Kidney (tissue), 14 donors: ENCODE data around the gene CEP120. TPM values are rescaled to one million over a fixed set of nuclear protein-coding genes. Genes with fewer than 3 reads are reported as not detected.
"Not testable (repeated sequence)": the region's sequence is repeated elsewhere in the genome, so short reads cannot be mapped to it uniquely, and the experiment has no call there.

ENCODE experiments used
- DNase-seq, 5 donors: peaks; one replicate each; pipeline ENCODE4 v3.0.0-alpha.2; 2013 to 2020
- FAIRE-seq: peaks from 2 replicates; lab custom pipeline; 2012; peaks lifted over from hg19 to GRCh38; lab: Jason Lieb, UNC
- H3K27ac ChIP-seq, 2 donors: one replicate each; pipeline ENCODE4 v1.7.0; 2013; ENCODE audit warnings: low read depth in 2 of 2, low read length in 2 of 2, inconsistent platforms in 1 of 2
- H3K27me3 ChIP-seq: one replicate; pipeline ENCODE4 v1.7.1; 2013; ENCODE audit warnings: low read length, inconsistent platforms; ENCODE audit not compliant: control insufficient read depth, insufficient read depth
- H3K36me3 ChIP-seq, 3 donors: one replicate each; pipeline versions ENCODE4 v1.7.0 to v1.7.1; 2013; ENCODE audit warnings: low read length in 3 of 3, control low read depth in 1 of 3, inconsistent platforms in 1 of 3; ENCODE audit not compliant: insufficient read depth in 3 of 3, control insufficient read depth in 2 of 3
- H3K4me1 ChIP-seq, 3 donors: one replicate each; pipeline versions ENCODE4 v1.7.0 to v1.7.1; 2013; ENCODE audit warnings: low read length in 3 of 3, inconsistent platforms in 1 of 3, low read depth in 1 of 3; ENCODE audit not compliant: control insufficient read depth in 2 of 3, insufficient read depth in 2 of 3
- H3K4me3 ChIP-seq, 3 donors: one replicate each; pipeline versions ENCODE4 v1.7.0 to v1.8.1; 2013; ENCODE audit warnings: low read length in 3 of 3, control low read depth in 1 of 3, inconsistent platforms in 1 of 3
- H3K9ac ChIP-seq, 3 donors: one replicate each; pipeline versions ENCODE4 v1.7.0 to v1.7.1; 2013; ENCODE audit warnings: low read length in 3 of 3, control low read depth in 1 of 3, inconsistent platforms in 1 of 3
- H3K9me3 ChIP-seq, 3 donors: one replicate each; pipeline versions ENCODE4 v1.7.0 to v1.7.1; 2013; ENCODE audit warnings: low read length in 3 of 3, control low read depth in 1 of 3, inconsistent platforms in 1 of 3; ENCODE audit not compliant: control insufficient read depth in 2 of 3, insufficient read depth in 1 of 3
- intact Hi-C: fragments of 100-400 bp; cut with DNase I; formaldehyde crosslinking; loops from one replicate; pipeline ENCODE4 v1.11.1; 2022
- polyA plus RNA-seq: library from polyadenylated mRNA; stranded (reverse); fragments of 350-450 nt; fragmentation: Illumina TruSeq; extraction: RNeasy Lipid Tissue Mini Kit (QIAGEN cat#74804); gene quantifications from one replicate; pipeline ENCODE4 v1.2.3, GENCODE V29; 2014; ENCODE audit warnings: low read depth, low replicate concordance; ENCODE audit not compliant: insufficient read depth
- total RNA-seq: library from RNA; stranded (reverse); fragmentation: NEBNext Ultra II Directional; extraction: Animal tissue kit (Norgen Biotek cat#: 25700); gene quantifications from one replicate; pipeline ENCODE4 v1.2.1, GENCODE V29; 2021
- TF ChIP-seq, protein P1 (sequence below): IDR thresholded peaks from 3 replicates; pipeline ENCODE4 v1.5.1; 2012; ENCODE audit warnings: mild to moderate bottlenecking, moderate library complexity, borderline replicate concordance; ENCODE audit not compliant: insufficient read depth; ENCODE audit errors: extremely low read depth
- donor health status: control.
- donor health status: control.
- donor health status: control.
- donor health status: control.
- donor health status: control.
- donor health status: DM: yes; HTN: yes; CAD: no.
- donor health status: Normal renal cell carcinoma (clear cell type).

CEP120 gene
- total and polyA plus RNA-seq, 2 donors from 2014 or later: 4.6 to 22.1 TPM

DNA sequence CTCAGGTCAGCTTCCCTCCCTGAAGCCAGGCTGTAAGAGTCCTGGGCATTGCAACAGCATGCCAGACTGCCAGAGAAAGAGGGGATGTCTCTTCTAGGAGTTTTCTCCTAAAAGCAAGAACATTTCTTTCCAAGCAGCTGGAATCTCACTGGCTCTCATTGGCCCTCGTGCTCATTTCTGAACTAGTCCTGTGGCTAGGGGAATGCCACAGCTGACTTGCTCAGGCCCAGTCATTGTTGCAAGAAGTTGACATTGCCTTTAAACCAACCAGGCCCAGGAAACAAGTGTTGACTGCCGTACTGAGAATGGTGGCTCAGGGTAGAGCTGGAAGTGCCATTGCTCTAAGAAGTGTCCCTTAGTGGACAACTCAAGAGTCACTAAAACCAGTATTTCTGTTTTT is 15.0 kb upstream of the CEP120 start:
- TF ChIP-seq, protein P1, sequence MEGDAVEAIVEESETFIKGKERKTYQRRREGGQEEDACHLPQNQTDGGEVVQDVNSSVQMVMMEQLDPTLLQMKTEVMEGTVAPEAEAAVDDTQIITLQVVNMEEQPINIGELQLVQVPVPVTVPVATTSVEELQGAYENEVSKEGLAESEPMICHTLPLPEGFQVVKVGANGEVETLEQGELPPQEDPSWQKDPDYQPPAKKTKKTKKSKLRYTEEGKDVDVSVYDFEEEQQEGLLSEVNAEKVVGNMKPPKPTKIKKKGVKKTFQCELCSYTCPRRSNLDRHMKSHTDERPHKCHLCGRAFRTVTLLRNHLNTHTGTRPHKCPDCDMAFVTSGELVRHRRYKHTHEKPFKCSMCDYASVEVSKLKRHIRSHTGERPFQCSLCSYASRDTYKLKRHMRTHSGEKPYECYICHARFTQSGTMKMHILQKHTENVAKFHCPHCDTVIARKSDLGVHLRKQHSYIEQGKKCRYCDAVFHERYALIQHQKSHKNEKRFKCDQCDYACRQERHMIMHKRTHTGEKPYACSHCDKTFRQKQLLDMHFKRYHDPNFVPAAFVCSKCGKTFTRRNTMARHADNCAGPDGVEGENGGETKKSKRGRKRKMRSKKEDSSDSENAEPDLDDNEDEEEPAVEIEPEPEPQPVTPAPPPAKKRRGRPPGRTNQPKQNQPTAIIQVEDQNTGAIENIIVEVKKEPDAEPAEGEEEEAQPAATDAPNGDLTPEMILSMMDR: no peak

DNA sequence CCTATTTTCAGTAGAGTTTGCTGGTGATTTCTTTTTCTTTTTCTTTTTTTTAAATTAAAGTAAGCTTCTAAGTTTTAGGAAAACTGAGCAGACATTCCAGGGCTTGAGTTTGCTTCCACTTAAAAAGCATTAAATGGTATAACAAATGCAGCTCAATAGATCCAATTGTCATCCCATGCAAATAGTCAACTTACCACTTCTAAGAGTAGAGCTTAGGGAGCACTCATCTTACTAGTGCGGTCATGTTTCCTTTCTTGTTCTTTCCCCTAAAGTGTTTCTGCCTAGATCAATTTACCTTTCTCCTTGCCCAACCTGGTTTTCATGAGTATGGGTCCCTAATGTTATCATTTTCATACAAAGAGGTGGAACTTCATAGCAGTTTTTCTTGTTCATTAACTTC is 13.0 kb upstream of the CEP120 start:
- H3K9me3 ChIP-seq: no peaks in the 10 kb centered on the region
- H3K27ac ChIP-seq: no peak overlapping the region
- DNase-seq (no peak), FAIRE-seq (no peak)
- intact Hi-C loops: no loop called here
- no peak overlapping the region for H3K9ac ChIP-seq
- H3K4me1 ChIP-seq: no peaks in the 10 kb centered on the region
- no peaks in the 10 kb centered on the region for H3K36me3 ChIP-seq
- TF ChIP-seq, protein P1: no peak
- no peak overlapping the region for H3K4me3 ChIP-seq
- no peaks in the 10 kb centered on the region for H3K27me3 ChIP-seq

More for the DNA sequence above, 15.0 kb upstream of the CEP120 start:
- Histone ChIP-seq H3K9ac (no peak overlapping the region), H3K27ac (no peak overlapping the region), H3K27me3 (no peaks in the 10 kb centered on the region), H3K4me3 (no peak overlapping the region), H3K9me3 (no peaks in the 10 kb centered on the region), H3K4me1 (no peaks in the 10 kb centered on the region), H3K36me3 (no peaks in the 10 kb centered on the region)
- no peak for FAIRE-seq
- no peak for DNase-seq
- intact Hi-C loops: no loop called here

GRCh38 chr5:123434796-123435195 is 11.6 kb upstream of the CEP120 start:
- no peaks in the 10 kb centered on the region for H3K36me3 ChIP-seq
- DNase-seq: no peak
- H3K27ac ChIP-seq: no peak overlapping the region
- no peak for FAIRE-seq
- intact Hi-C loops: no loop called here
- H3K4me1 ChIP-seq: no peaks in the 10 kb centered on the region
- TF ChIP-seq, protein P1: no peak
- no peak overlapping the region for H3K9ac ChIP-seq
- no peak overlapping the region for H3K4me3 ChIP-seq
- no peaks in the 10 kb centered on the region for H3K27me3 ChIP-seq
- no peaks in the 10 kb centered on the region for H3K9me3 ChIP-seq

DNA sequence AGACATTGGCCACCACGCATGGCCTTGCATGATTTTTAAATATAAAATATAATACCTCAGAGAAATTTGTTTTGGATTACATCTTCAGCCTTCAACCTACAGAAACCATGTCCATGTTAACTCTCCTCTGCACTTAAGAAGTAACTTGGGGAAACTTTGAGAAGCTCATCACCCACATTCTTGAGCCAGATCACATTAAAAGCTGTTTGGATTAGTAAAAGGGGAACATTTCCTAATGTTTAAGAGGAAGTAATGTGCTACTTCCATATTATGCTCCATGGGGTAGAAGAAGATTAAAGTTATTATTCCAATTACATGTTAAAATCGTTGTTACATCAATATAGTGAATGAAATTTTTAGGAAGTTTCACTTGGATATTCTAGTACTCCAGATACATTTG is 10.4 kb upstream of the CEP120 start:
- Histone ChIP-seq H3K27me3 (no peaks in the 10 kb centered on the region), H3K9ac (no peak overlapping the region), H3K4me3 (no peak overlapping the region), H3K27ac (no peak overlapping the region), H3K9me3 (no peaks in the 10 kb centered on the region), H3K36me3 (no peaks in the 10 kb centered on the region), H3K4me1 (no peaks in the 10 kb centered on the region)
- no peak for FAIRE-seq
- no peak for DNase-seq
- TF ChIP-seq, protein P1: no peak
- intact Hi-C loops: no loop called here

DNA sequence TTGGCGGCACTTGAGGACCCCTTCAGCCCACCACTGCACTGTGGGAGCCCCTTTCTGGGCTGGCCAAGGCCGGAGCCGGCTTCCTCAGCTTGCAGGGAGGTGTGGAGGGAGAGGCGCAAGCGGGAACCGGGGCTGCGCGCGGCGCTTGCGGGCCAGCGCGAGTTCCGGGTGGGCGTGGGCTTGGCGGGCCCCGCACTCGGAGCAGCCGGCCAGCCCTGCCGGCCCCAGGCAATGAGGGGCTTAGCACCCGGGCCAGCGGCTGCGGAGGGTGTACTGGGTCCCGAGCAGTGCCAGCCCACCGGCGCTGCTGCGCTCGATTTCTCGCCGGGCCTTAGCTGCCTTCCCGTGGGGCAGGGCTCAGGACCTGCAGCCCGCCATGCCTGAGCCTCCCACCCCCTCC is 7.2 kb upstream of the CEP120 start:
- intact Hi-C loops, H3K36me3 ChIP-seq, H3K27ac ChIP-seq, H3K4me3 ChIP-seq, H3K9ac ChIP-seq, DNase-seq, H3K9me3 ChIP-seq, FAIRE-seq, H3K27me3 ChIP-seq, H3K4me1 ChIP-seq: not testable (repeated sequence)
